Neural progenitor cell (in vitro differentiated cells): Measurements from ENCODE around the gene CTNNAL1. TPM values are rescaled to one million over a fixed set of nuclear protein-coding genes. Genes with fewer than 3 reads are reported as not detected.

ENCODE experiments used
- DNase-seq: peaks from one replicate; pipeline ENCODE4 v3.0.0-alpha.2; 2016; ENCODE audit warnings: low spot score
- H2AFZ ChIP-seq: fragments of 200-600 bp; sonication (generic); replicated peaks from 2 replicates; pipeline ENCODE4 v1.6.1; 2016; ENCODE audit warnings: antibody characterized with exemption
- H3F3A ChIP-seq: fragments of 200-600 bp; sonication (generic); 2 replicates; pipeline ENCODE4 v1.6.1; 2016; ENCODE audit warnings: antibody characterized with exemption, low read depth
- H3K27ac ChIP-seq: fragments of 200-600 bp; sonication (generic); 2 replicates; pipeline ENCODE4 v1.5.1; 2016; ENCODE audit warnings: mild to moderate bottlenecking
- H3K27me3 ChIP-seq: fragments of 200-600 bp; sonication (generic); 2 replicates; pipeline ENCODE4 v1.6.1; 2016; ENCODE audit warnings: mild to moderate bottlenecking, moderate library complexity
- H3K36me3 ChIP-seq: fragments of 200-600 bp; sonication (generic); 2 replicates; pipeline ENCODE4 v1.5.1; 2016
- H3K4me1 ChIP-seq: fragments of 200-600 bp; sonication (generic); 2 replicates; pipeline ENCODE4 v1.6.1; 2016; ENCODE audit warnings: mixed run types
- H3K4me2 ChIP-seq: fragments of 200-600 bp; sonication (generic); 2 replicates; pipeline ENCODE4 v1.6.1; 2016
- H3K4me3 ChIP-seq: fragments of 200-600 bp; sonication (generic); 2 replicates; pipeline ENCODE4 v1.5.1; 2016
- H3K79me2 ChIP-seq: fragments of 200-600 bp; sonication (generic); 2 replicates; pipeline ENCODE4 v1.6.1; 2016; ENCODE audit warnings: low read depth
- H3K9ac ChIP-seq: fragments of 200-600 bp; sonication (generic); 2 replicates; pipeline ENCODE4 v1.6.1; 2016
- H3K9me3 ChIP-seq: fragments of 200-600 bp; sonication (generic); 2 replicates; pipeline ENCODE4 v1.5.1; 2016; ENCODE audit warnings: low read depth
- H4K20me1 ChIP-seq: fragments of 200-600 bp; sonication (generic); 2 replicates; pipeline ENCODE4 v1.6.1; 2016; ENCODE audit warnings: low read depth
- H3K27ac Mint-ChIP-seq: 3 replicates; pipeline ENCODE4 v1.8.0; 2021; ENCODE audit warnings: mixed read lengths
- H3K27me3 Mint-ChIP-seq: 2 replicates; pipeline ENCODE4 v1.8.0; 2022; ENCODE audit warnings: low read depth, mild to moderate bottlenecking, inconsistent platforms, moderate library complexity, mixed read lengths; ENCODE audit not compliant: insufficient read depth
- H3K36me3 Mint-ChIP-seq: 3 replicates; pipeline ENCODE4 v1.8.0; 2021; ENCODE audit warnings: mixed read lengths
- H3K4me1 Mint-ChIP-seq: 3 replicates; pipeline ENCODE4 v1.8.0; 2021; ENCODE audit warnings: mixed read lengths
- H3K4me3 Mint-ChIP-seq: 3 replicates; pipeline ENCODE4 v1.8.0; 2021; ENCODE audit warnings: mild to moderate bottlenecking, moderate library complexity, mixed read lengths
- H3K9me3 Mint-ChIP-seq: 3 replicates; pipeline ENCODE4 v1.8.0; 2020; ENCODE audit warnings: mixed read lengths
- CTCF ChIP-seq: fragments of 200-600 bp; sonication (generic); IDR thresholded peaks from 2 replicates; pipeline ENCODE4 v1.5.1; 2017; ENCODE audit warnings: antibody characterized with exemption, mild to moderate bottlenecking
- EZH2 ChIP-seq: fragments of 200-600 bp; sonication (generic); IDR thresholded peaks from 2 replicates; pipeline ENCODE4 v1.6.1; 2017; ENCODE audit warnings: antibody characterized with exemption, mild to moderate bottlenecking, moderate library complexity
- EZH2phosphoT487 ChIP-seq: fragments of 200-600 bp; sonication (generic); IDR thresholded peaks from 2 replicates; pipeline ENCODE4 v1.6.1; 2017; ENCODE audit warnings: antibody characterized with exemption
- total RNA-seq: library from RNA; depleted of rRNA; stranded (reverse); fragments of >200 nt; gene quantifications from 2 replicates; pipeline ENCODE4 v1.2.3, GENCODE V29; 2015; ENCODE audit warnings: low replicate concordance

Gene CTNNAL1
- total RNA-seq, 1 donor from 2014 or later: 156 TPM

- peaks cover 6% of the 10 kb centered on the region for H3K36me3 ChIP-seq
- no peak overlapping the region for H3K4me3 Mint-ChIP-seq
- TF ChIP-seq EZH2 (no peak), EZH2phosphoT487 (no peak), CTCF (no peak)
- no peaks in the 10 kb centered on the region for H3K27me3 ChIP-seq
- no peaks in the 10 kb centered on the region for H3K4me1 ChIP-seq
- H3K4me2 ChIP-seq: no peak overlapping the region
- H3K9ac ChIP-seq: no peak overlapping the region
- H2AFZ ChIP-seq: no peak overlapping the region
- peaks cover 10% of the 10 kb centered on the region for H3K36me3 Mint-ChIP-seq
- H3K4me1 Mint-ChIP-seq: no peaks in the 10 kb centered on the region
- H3K27ac ChIP-seq: no peak overlapping the region
- H3K27me3 Mint-ChIP-seq: no peaks in the 10 kb centered on the region
- H3F3A ChIP-seq: peaks cover 5% of the 10 kb centered on the region
- no peak overlapping the region for H3K4me3 ChIP-seq
- DNase-seq: no peak
- no peaks in the 10 kb centered on the region for H4K20me1 ChIP-seq
- H3K9me3 ChIP-seq: no peaks in the 10 kb centered on the region
- H3K9me3 Mint-ChIP-seq: no peaks in the 10 kb centered on the region
- no peak overlapping the region for H3K27ac Mint-ChIP-seq
- no peaks in the 10 kb centered on the region for H3K79me2 ChIP-seq
Measured at GRCh38 chr9:108951578-108951977, 61.7 kb downstream of the CTNNAL1 start.

GRCh38 chr9:108950168-108950567 lies 63.1 kb downstream of the CTNNAL1 start:
- H3K4me2 ChIP-seq: no peak overlapping the region
- DNase-seq: no peak

GRCh38 chr9:108939975-108940374 lies 73.3 kb downstream of the CTNNAL1 start:
- Histone ChIP-seq H3K27ac (no peak overlapping the region), H3K4me3 (no peak overlapping the region), H2AFZ (no peak overlapping the region), H3F3A (peaks cover 4% of the 10 kb centered on the region), H3K36me3 (peaks cover 3% of the 10 kb centered on the region), H4K20me1 (no peaks in the 10 kb centered on the region), H3K27me3 (no peaks in the 10 kb centered on the region), H3K9me3 (no peaks in the 10 kb centered on the region), H3K4me1 (peaks cover 4% of the 10 kb centered on the region), H3K9ac (no peak overlapping the region), H3K4me2 (no peak overlapping the region), H3K79me2 (peaks cover 8% of the 10 kb centered on the region)
- H3K36me3 Mint-ChIP-seq: peaks cover 2% of the 10 kb centered on the region
- TF ChIP-seq EZH2: no peak
- TF ChIP-seq CTCF: no peak
- TF ChIP-seq EZH2phosphoT487: no peak
- peaks cover 9% of the 10 kb centered on the region for H3K4me1 Mint-ChIP-seq
- peaks cover 2% of the 10 kb centered on the region for H3K27me3 Mint-ChIP-seq
- no peak for DNase-seq
- no peak overlapping the region for H3K27ac Mint-ChIP-seq
- no peaks in the 10 kb centered on the region for H3K9me3 Mint-ChIP-seq
- H3K4me3 Mint-ChIP-seq: no peak overlapping the region

More at GRCh38 chr9:108950168-108950567, 63.1 kb downstream of the CTNNAL1 start:
- Mint-ChIP-seq H3K9me3 (no peaks in the 10 kb centered on the region), H3K36me3 (peaks cover 15% of the 10 kb centered on the region), H3K27me3 (no peaks in the 10 kb centered on the region), H3K27ac (no peak overlapping the region), H3K4me1 (no peaks in the 10 kb centered on the region), H3K4me3 (no peak overlapping the region)
- Histone ChIP-seq H3K79me2 (no peaks in the 10 kb centered on the region), H3K27ac (no peak overlapping the region), H3K36me3 (peaks cover 6% of the 10 kb centered on the region), H3K9ac (no peak overlapping the region), H3K4me3 (no peak overlapping the region), H3F3A (no peaks in the 10 kb centered on the region), H3K27me3 (no peaks in the 10 kb centered on the region), H3K4me1 (no peaks in the 10 kb centered on the region), H4K20me1 (no peaks in the 10 kb centered on the region), H3K9me3 (no peaks in the 10 kb centered on the region), H2AFZ (no peak overlapping the region)
- no peak for TF ChIP-seq EZH2
- no peak for TF ChIP-seq EZH2phosphoT487
- TF ChIP-seq CTCF: no peak
